Osteocyte (in vitro differentiated cells): ENCODE results near the gene UGCG. TPM values are rescaled to one million over a fixed set of nuclear protein-coding genes. Genes with fewer than 3 reads are reported as not detected.
"Not testable (repeated sequence)": the region's sequence is repeated elsewhere in the genome, so short reads cannot be mapped to it uniquely, and the experiment has no call there.

ENCODE experiments used
- DNase-seq: peaks from one replicate; pipeline ENCODE4 v3.0.0; 2021; ENCODE audit warnings: mixed read lengths; ENCODE audit not compliant: unreplicated experiment; ENCODE audit errors: extremely low spot score
- H3K27ac Mint-ChIP-seq: one replicate; pipeline ENCODE4 v1.8.0; 2021; ENCODE audit warnings: mild to moderate bottlenecking, mixed read lengths; ENCODE audit not compliant: unreplicated experiment
- H3K27me3 Mint-ChIP-seq: one replicate; pipeline ENCODE4 v1.8.0; 2021; ENCODE audit warnings: mixed read lengths; ENCODE audit not compliant: unreplicated experiment
- H3K36me3 Mint-ChIP-seq: one replicate; pipeline ENCODE4 v1.8.0; 2021; ENCODE audit warnings: mixed read lengths; ENCODE audit not compliant: unreplicated experiment
- H3K4me1 Mint-ChIP-seq: one replicate; pipeline ENCODE4 v1.8.0; 2021; ENCODE audit warnings: mixed read lengths; ENCODE audit not compliant: unreplicated experiment
- H3K4me3 Mint-ChIP-seq: one replicate; pipeline ENCODE4 v1.8.0; 2021; ENCODE audit warnings: mild to moderate bottlenecking, moderate library complexity, mixed read lengths; ENCODE audit not compliant: unreplicated experiment
- H3K9me3 Mint-ChIP-seq: one replicate; pipeline ENCODE4 v1.8.0; 2021; ENCODE audit warnings: mixed read lengths; ENCODE audit not compliant: unreplicated experiment
- CTCF ChIP-seq: fragments of 200-600 bp; sonication (generic); IDR thresholded peaks from 2 replicates; pipeline ENCODE4 v1.5.0; 2021; ENCODE audit warnings: antibody characterized with exemption, mild to moderate bottlenecking, moderate library complexity
- total RNA-seq: library from RNA; stranded (reverse); gene quantifications from 2 replicates; pipeline ENCODE4 v1.2.1, GENCODE V29; 2021

The UGCG gene
- total RNA-seq, 1 donor from 2014 or later, result 79.2 TPM

GRCh38 chr9:111870774-111871498, 25.7 kb upstream of the UGCG start:
- no peak for TF ChIP-seq CTCF
- no peaks in the 10 kb centered on the region for H3K36me3 Mint-ChIP-seq

GRCh38 chr9:111871499-111871855, 25.1 kb upstream of the UGCG start:
- no peaks in the 10 kb centered on the region for H3K36me3 Mint-ChIP-seq
- no peak overlapping the region for H3K27ac Mint-ChIP-seq
- no peak for DNase-seq
- no peaks in the 10 kb centered on the region for H3K27me3 Mint-ChIP-seq
- TF ChIP-seq CTCF, result no peak
- no peak overlapping the region for H3K4me3 Mint-ChIP-seq
- peaks cover 6% of the 10 kb centered on the region for H3K4me1 Mint-ChIP-seq
- no peaks in the 10 kb centered on the region for H3K9me3 Mint-ChIP-seq

More at GRCh38 chr9:111870774-111871498, 25.7 kb upstream of the UGCG start:
- DNase-seq, result no peak
- H3K4me3 Mint-ChIP-seq, result no peak overlapping the region
- H3K27ac Mint-ChIP-seq, result no peak overlapping the region
- H3K9me3 Mint-ChIP-seq, result no peaks in the 10 kb centered on the region
- peaks cover 6% of the 10 kb centered on the region for H3K4me1 Mint-ChIP-seq
- H3K27me3 Mint-ChIP-seq, result no peaks in the 10 kb centered on the region

GRCh38 chr9:111872886-111873285, 23.7 kb upstream of the UGCG start:
- DNase-seq, result no peak
- H3K9me3 Mint-ChIP-seq, result no peaks in the 10 kb centered on the region
- no peak overlapping the region for H3K4me3 Mint-ChIP-seq
- no peaks in the 10 kb centered on the region for H3K4me1 Mint-ChIP-seq
- no peaks in the 10 kb centered on the region for H3K27me3 Mint-ChIP-seq
- H3K36me3 Mint-ChIP-seq, result no peaks in the 10 kb centered on the region
- no peak overlapping the region for H3K27ac Mint-ChIP-seq
- no peak for TF ChIP-seq CTCF

GRCh38 chr9:111873901-111874300, 22.7 kb upstream of the UGCG start:
- Mint-ChIP-seq H3K27ac (no peak overlapping the region), H3K27me3 (no peaks in the 10 kb centered on the region), H3K36me3 (no peaks in the 10 kb centered on the region), H3K4me1 (no peaks in the 10 kb centered on the region), H3K9me3 (no peaks in the 10 kb centered on the region), H3K4me3 (no peak overlapping the region)
- no peak for TF ChIP-seq CTCF
- no peak for DNase-seq

- Mint-ChIP-seq H3K27me3 (no peaks in the 10 kb centered on the region), H3K4me3 (no peak overlapping the region), H3K27ac (no peak overlapping the region), H3K9me3 (no peaks in the 10 kb centered on the region), H3K36me3 (no peaks in the 10 kb centered on the region), H3K4me1 (no peaks in the 10 kb centered on the region)
- DNase-seq, result no peak
- no peak for TF ChIP-seq CTCF
These were observed 22.1 kb upstream of the UGCG start for GRCh38 chr9:111874500-111874899.

GRCh38 chr9:111875291-111875690, 21.3 kb upstream of the UGCG start:
- not testable (repeated sequence) for H3K27ac Mint-ChIP-seq, H3K9me3 Mint-ChIP-seq, H3K36me3 Mint-ChIP-seq, H3K4me3 Mint-ChIP-seq, H3K4me1 Mint-ChIP-seq, H3K27me3 Mint-ChIP-seq, DNase-seq

- not testable (repeated sequence) for DNase-seq, H3K27me3 Mint-ChIP-seq, H3K9me3 Mint-ChIP-seq, H3K27ac Mint-ChIP-seq, H3K4me3 Mint-ChIP-seq, H3K4me1 Mint-ChIP-seq, H3K36me3 Mint-ChIP-seq
These were observed 20.9 kb upstream of the UGCG start for GRCh38 chr9:111875691-111876090.
